ENCODE measurements around the gene SERPINC1. TPM values are rescaled to one million over a fixed set of nuclear protein-coding genes. Genes with fewer than 3 reads are reported as not detected.

The SERPINC1 gene
- total and polyA plus RNA-seq, 4 donors = 0.08 to 0.61 (median 0.17) TPM; not detected in 1

DNA sequence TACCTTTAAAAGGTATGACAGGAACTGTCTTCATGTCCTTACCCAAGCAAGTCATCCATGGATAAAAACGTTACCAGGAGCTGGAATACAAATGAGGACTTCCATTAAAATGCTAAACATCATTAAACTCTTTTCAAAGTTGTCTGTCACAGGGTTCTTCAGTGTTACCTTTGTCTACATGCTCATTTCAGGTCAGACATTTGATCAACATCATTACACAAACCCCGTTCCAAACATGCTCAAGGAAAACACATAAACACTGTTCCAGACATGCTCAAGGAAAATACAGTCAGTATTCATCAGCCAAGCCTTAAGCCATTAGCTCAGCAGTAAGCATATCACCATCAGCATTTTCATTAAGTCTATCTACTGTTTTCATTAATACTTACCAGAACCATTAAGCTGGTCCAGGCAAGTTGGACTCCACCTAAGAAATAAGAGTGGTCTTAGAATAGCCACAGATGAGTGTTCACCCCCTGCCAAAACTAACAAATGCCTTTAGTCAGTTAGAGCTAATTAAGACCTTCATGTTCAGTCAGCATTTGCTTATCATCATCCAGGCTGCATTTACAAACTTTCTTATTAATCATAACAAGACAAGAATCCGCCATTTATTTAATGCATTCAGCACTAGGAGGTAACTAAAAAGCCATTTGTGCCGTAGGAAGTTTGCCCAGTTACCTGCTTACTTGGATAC is 51.5 kb downstream of the SERPINC1 start:
- Histone ChIP-seq H3K27ac (ENCODE audit: low read depth in 1 of 2, low read length in 1 of 2) (peak overlapping the region in 1 of 2 donors; percentile 45), H3K9ac (ENCODE audit: insufficient read depth in 1 of 2, low read length in 2 of 2) (peak overlapping the region; percentile 89 to 93), H3K27me3 (ENCODE audit: control insufficient read depth in 3 of 3, insufficient read depth in 3 of 3, low read length in 2 of 3) (no peaks in the 10 kb centered on the region), H3K4me1 (ENCODE audit: control insufficient read depth in 5 of 5, insufficient read depth in 5 of 5, low read length in 5 of 5) (peaks cover 2 to 37% (median 14%) of the 10 kb centered on the region in 5 donors), H3K4me3 (no peak overlapping the region), H3K9me3 (ENCODE audit: control insufficient read depth in 4 of 4, insufficient read depth in 3 of 4, low read length in 3 of 4) (no peaks in the 10 kb centered on the region), H3K36me3 (ENCODE audit: control insufficient read depth in 4 of 4, insufficient read depth in 4 of 4, low read length in 4 of 4) (peaks cover 11 to 44% (median 26%) of the 10 kb centered on the region in 4 donors)
- TF ChIP-seq, protein P1, sequence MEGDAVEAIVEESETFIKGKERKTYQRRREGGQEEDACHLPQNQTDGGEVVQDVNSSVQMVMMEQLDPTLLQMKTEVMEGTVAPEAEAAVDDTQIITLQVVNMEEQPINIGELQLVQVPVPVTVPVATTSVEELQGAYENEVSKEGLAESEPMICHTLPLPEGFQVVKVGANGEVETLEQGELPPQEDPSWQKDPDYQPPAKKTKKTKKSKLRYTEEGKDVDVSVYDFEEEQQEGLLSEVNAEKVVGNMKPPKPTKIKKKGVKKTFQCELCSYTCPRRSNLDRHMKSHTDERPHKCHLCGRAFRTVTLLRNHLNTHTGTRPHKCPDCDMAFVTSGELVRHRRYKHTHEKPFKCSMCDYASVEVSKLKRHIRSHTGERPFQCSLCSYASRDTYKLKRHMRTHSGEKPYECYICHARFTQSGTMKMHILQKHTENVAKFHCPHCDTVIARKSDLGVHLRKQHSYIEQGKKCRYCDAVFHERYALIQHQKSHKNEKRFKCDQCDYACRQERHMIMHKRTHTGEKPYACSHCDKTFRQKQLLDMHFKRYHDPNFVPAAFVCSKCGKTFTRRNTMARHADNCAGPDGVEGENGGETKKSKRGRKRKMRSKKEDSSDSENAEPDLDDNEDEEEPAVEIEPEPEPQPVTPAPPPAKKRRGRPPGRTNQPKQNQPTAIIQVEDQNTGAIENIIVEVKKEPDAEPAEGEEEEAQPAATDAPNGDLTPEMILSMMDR (IDR thresholded peaks at IDR 0.05; ENCODE audit: control extremely low read depth, extremely low read depth) = no peak
- DNase-seq (peak in 2 of 3 donors; percentile 38 to 40), ATAC-seq (ENCODE audit: insufficient read depth, low FRiP score) (no peak)
- 36 to 45% methylated on average over 4 of the region's 4 CpGs for WGBS, 2 donors

DNA sequence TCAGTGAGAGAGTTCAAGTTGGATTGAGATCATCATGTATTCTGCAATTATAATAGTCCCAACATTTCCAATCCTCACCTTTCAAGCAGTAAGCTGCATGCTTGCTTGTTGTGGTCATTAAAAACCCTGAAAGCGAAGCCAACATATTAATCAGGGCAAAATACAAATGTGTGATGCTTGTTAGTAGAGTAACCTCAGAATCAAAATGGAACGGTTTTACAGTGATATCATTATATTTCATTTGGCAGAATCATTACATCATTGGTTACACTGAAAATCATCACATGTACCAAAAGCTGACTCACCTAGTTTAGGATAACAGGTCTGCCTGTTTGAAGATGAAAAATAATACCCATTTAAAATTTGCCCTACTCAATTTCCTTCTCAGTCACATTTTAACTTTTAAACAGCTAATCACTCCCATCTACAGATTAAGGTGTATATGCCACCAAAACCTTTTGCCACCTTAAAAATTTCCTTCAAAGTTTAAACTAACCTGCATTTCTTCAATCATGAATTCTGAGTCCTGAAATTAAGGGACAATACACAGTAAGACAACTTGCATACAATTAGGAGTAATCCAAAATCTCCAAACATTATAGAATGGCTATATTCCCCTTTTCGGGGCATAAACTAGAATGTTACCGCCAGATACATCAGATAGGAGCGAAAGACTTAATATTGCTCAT is 52.8 kb downstream of the SERPINC1 start:
- 87 to 91% methylated on average over 5 of the region's 5 CpGs for WGBS, 2 donors
- H3K36me3 ChIP-seq (ENCODE audit: control insufficient read depth in 4 of 4, insufficient read depth in 4 of 4, low read length in 4 of 4) = peaks cover 11 to 39% (median 23%) of the 10 kb centered on the region in 4 donors
- DNase-seq = no peak
- H3K9me3 ChIP-seq (ENCODE audit: control insufficient read depth in 4 of 4, insufficient read depth in 3 of 4, low read length in 3 of 4) = no peaks in the 10 kb centered on the region
- peak overlapping the region in 1 of 2 donors; percentile 8 for H3K9ac ChIP-seq (ENCODE audit: insufficient read depth in 1 of 2, low read length in 2 of 2)
- TF ChIP-seq, protein P1 (IDR thresholded peaks at IDR 0.05; ENCODE audit: control extremely low read depth, extremely low read depth) = no peak
- no peak for ATAC-seq (ENCODE audit: insufficient read depth, low FRiP score)
- no peak overlapping the region for H3K4me3 ChIP-seq
- peaks cover 0 to 32% (median 14%) of the 10 kb centered on the region in 5 donors for H3K4me1 ChIP-seq (ENCODE audit: control insufficient read depth in 5 of 5, insufficient read depth in 5 of 5, low read length in 5 of 5)
- no peaks in the 10 kb centered on the region for H3K27me3 ChIP-seq (ENCODE audit: control insufficient read depth in 3 of 3, insufficient read depth in 3 of 3, low read length in 2 of 3)
- H3K27ac ChIP-seq (ENCODE audit: low read depth in 1 of 2, low read length in 1 of 2) = no peak overlapping the region

DNA sequence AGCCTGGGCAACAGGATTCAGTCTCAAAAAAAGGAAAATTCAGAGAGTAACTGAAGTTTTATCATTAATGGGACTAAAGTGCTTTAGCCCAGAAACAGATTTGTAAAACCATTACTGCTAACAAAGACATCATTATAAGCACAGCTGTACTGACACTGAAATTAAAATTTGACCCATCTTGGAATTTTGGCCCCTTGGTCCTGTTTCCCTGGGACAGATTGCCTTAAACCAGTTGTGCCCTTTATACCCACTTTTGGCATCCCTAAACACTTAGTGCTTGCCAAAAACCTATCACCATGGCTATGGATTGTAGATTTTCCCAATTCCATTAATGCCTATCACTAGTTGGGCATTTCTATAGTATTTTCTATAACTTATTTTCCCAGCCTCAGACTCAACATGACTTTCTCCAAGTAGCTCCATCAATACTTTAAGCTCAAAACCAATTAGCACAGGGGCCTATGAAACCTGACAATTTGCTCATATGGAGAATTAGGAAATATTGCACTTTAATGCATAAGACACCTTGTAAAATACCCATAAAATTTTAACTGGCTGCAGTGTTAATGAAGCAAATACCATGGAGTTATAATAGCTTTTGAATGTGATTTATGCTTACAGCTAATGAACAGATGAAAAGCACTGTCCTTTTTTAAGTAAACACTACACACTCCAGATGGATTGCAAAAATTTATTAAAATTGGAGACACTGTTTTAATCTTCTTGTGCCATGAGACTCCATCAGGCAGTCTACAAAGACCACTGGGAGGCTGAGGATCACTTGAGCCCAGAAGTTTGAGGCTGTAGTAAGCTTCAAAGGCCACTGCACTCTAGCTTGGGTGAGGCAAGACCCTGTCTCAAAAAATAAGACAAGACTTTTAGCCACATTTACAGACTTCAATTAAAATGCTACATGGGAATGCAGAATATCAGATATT is 53.6 kb downstream of the SERPINC1 start:
- ATAC-seq (ENCODE audit: insufficient read depth, low FRiP score) (no peak), DNase-seq (no peak)
- Histone ChIP-seq H3K27ac (ENCODE audit: low read depth in 1 of 2, low read length in 1 of 2) (no peak overlapping the region), H3K9me3 (ENCODE audit: control insufficient read depth in 4 of 4, insufficient read depth in 3 of 4, low read length in 3 of 4) (no peaks in the 10 kb centered on the region), H3K27me3 (ENCODE audit: control insufficient read depth in 3 of 3, insufficient read depth in 3 of 3, low read length in 2 of 3) (no peaks in the 10 kb centered on the region), H3K9ac (ENCODE audit: insufficient read depth in 1 of 2, low read length in 2 of 2) (no peak overlapping the region), H3K4me1 (ENCODE audit: control insufficient read depth in 5 of 5, insufficient read depth in 5 of 5, low read length in 5 of 5) (peaks cover 0 to 26% (median 14%) of the 10 kb centered on the region in 5 donors), H3K4me3 (no peak overlapping the region), H3K36me3 (ENCODE audit: control insufficient read depth in 4 of 4, insufficient read depth in 4 of 4, low read length in 4 of 4) (peaks cover 11 to 43% (median 24%) of the 10 kb centered on the region in 4 donors)
- TF ChIP-seq, protein P1 (IDR thresholded peaks at IDR 0.05; ENCODE audit: control extremely low read depth, extremely low read depth) = no peak
